Left ventricle myocardium inferior (tissue), 1 donor: ENCODE measurements around the gene SSBP2. TPM values are rescaled to one million over a fixed set of nuclear protein-coding genes. Genes with fewer than 3 reads are reported as not detected.

ENCODE experiments used
- DNase-seq: peaks from one replicate; pipeline ENCODE4 v3.0.0-alpha.2; 2020
- H3K27ac ChIP-seq: fragments of 200-600 bp; replicated peaks from 2 replicates; pipeline ENCODE4 v1.8.0; 2021
- H3K27me3 ChIP-seq: fragments of 200-600 bp; 2 replicates; pipeline ENCODE4 v1.8.0; 2021; ENCODE audit warnings: low read depth
- H3K36me3 ChIP-seq: fragments of 200-600 bp; 2 replicates; pipeline ENCODE4 v1.8.0; 2021
- H3K4me1 ChIP-seq: fragments of 200-600 bp; 2 replicates; pipeline ENCODE4 v1.8.0; 2021
- H3K4me3 ChIP-seq: fragments of 200-600 bp; 2 replicates; pipeline ENCODE4 v1.8.0; 2021; ENCODE audit warnings: mild to moderate bottlenecking, moderate library complexity
- H3K9me3 ChIP-seq: fragments of 200-600 bp; replicated peaks from 2 replicates; pipeline ENCODE4 v1.8.0; 2021
- intact Hi-C: fragments of 100-400 bp; cut with micrococcal nuclease; formaldehyde crosslinking; loops from one replicate; pipeline ENCODE4 v1.11.0; 2022
- long read RNA-seq: library from polyadenylated mRNA; unstranded; transcript quantifications from one replicate; pipeline ENCODE4 v2.0.0, GENCODE V29; 2021
- total RNA-seq: library from RNA; stranded (reverse); fragmentation: NEBNext Ultra II Directional; extraction: Animal tissue kit (Norgen Biotek cat#: 25700); gene quantifications from one replicate; pipeline ENCODE4 v1.2.1, GENCODE V29; 2021
- TF ChIP-seq, protein P1 (sequence below): fragments of 200-600 bp; IDR thresholded peaks from 2 replicates; pipeline ENCODE4 v1.8.0; 2021; ENCODE audit warnings: antibody characterized with exemption, mild to moderate bottlenecking, borderline replicate concordance
- donor health status: DM: no; HTN: yes; CAD: no; lungs with severe emphysema.

Gene SSBP2
- 40.7 TPM for total RNA-seq
- long read RNA-seq, full-length matches to known transcripts, result 36 of 40 reads
- long read RNA-seq, partial matches to known transcripts, result 1 of 40 reads
- long read RNA-seq, other reads (novel, unspliced or antisense), result 3 of 40 reads

DNA sequence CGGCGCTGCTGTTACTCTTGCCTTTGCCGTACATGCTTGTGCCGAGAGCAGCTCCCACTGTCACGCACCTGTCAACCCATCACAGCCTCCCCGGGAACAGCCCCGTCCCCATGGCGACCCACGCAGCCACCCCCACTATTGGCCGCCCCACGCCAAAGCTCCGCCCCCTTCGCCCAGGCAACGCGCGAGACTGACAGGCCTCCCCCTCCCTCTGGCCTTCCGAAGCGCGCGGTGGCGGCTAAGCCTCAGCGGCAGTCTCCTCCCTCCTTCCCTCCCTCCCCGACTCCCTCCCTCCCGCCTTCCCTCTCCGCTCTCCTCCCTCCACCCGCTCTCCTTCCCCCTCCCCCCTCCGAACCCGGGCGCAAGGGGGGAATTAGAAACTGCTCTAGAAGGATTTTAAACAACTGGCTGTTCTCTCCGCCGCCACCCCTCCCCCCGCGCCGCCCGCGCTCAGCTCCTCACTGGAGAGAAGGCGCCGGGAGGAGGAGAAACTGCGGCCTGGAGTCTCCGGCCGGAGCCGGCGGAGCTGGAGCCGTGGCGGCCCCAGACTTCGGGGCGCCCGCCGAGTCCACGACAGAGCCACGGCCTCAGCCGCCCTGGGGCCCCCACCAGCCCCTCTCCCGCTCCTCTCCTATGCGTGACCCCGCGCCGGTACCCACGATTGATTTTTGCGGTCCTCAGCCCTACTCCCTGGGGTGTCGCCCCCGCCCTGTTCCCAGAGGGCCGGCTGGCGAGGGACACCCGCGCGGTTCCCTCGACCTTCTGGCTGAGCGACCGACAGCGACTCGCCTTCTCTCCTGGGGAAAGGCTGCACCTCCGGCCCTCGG is at the start of gene SSBP2:
Gene SSBP2, minus strand, starts transcription at position 89 of the 827 bp plus-strand sequence. Its CDS starts 55 bp downstream, at position 34.
- H3K27me3 ChIP-seq, result no peaks in the 10 kb centered on the region
- H3K4me1 ChIP-seq, result peaks cover 71% of the 10 kb centered on the region
- H3K9me3 ChIP-seq, result no peaks in the 10 kb centered on the region
- DNase-seq, result peak; percentile 100
- H3K27ac ChIP-seq, result peak within 1 kb of the TSS; percentile 100
- H3K36me3 ChIP-seq, result no peaks in the 10 kb centered on the region
- TF ChIP-seq, protein P1, sequence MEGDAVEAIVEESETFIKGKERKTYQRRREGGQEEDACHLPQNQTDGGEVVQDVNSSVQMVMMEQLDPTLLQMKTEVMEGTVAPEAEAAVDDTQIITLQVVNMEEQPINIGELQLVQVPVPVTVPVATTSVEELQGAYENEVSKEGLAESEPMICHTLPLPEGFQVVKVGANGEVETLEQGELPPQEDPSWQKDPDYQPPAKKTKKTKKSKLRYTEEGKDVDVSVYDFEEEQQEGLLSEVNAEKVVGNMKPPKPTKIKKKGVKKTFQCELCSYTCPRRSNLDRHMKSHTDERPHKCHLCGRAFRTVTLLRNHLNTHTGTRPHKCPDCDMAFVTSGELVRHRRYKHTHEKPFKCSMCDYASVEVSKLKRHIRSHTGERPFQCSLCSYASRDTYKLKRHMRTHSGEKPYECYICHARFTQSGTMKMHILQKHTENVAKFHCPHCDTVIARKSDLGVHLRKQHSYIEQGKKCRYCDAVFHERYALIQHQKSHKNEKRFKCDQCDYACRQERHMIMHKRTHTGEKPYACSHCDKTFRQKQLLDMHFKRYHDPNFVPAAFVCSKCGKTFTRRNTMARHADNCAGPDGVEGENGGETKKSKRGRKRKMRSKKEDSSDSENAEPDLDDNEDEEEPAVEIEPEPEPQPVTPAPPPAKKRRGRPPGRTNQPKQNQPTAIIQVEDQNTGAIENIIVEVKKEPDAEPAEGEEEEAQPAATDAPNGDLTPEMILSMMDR, result no peak
- peak within 1 kb of the TSS; percentile 94 for H3K4me3 ChIP-seq
- intact Hi-C loops, result loop anchor here (5.0 kb wide), 1 partner anchor 221 kb away; the partner anchor contains the start of gene ATG10

DNA sequence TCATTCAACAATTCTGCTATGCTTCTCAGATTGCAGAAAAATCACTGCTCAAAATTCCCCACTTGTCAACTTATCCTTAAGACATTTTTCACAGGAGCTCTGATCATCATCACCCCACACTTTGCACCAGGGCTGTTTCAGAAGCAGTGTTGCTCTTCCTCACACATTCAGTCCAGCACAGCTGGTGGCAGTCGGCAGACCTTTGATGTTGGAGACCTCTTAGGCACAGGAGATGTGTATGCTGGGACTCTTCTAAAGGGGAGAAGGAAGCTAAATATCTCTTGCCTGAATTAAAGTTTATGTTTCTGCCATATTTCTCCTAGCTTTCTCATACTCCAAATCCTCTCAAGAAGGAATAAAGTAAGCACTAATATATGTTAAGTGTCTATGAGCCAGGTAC is 44.8 kb upstream of the SSBP2 start:
- TF ChIP-seq, protein P1, result no peak
- H3K27me3 ChIP-seq, result no peaks in the 10 kb centered on the region
- no peak overlapping the region for H3K27ac ChIP-seq
- intact Hi-C loops, result no loop called here
- H3K36me3 ChIP-seq, result no peaks in the 10 kb centered on the region
- H3K4me3 ChIP-seq, result no peak overlapping the region
- peaks cover 15% of the 10 kb centered on the region for H3K4me1 ChIP-seq
- no peaks in the 10 kb centered on the region for H3K9me3 ChIP-seq
- no peak for DNase-seq

DNA sequence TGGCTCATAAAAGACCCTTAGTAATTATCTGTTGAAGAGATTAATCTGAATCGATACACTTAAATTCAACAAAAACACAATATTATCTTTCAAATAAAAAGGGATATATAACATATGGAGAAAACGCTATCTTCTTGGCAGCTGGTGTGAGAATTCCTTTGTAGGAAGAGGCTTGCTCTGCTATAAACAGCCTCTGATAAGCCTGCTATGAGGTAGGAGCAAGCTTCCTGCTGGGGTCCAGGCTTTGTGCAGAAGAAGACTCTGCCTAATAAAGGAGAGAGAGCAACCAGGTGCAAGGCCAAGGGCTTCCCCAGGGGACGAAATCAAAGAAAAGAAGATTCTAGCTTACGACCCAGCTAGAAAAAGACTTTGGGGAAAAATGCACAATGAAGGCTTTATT is 43.3 kb upstream of the SSBP2 start:
- Histone ChIP-seq H3K4me3 (no peak overlapping the region), H3K27me3 (no peaks in the 10 kb centered on the region), H3K4me1 (peaks cover 15% of the 10 kb centered on the region), H3K27ac (no peak overlapping the region), H3K9me3 (no peaks in the 10 kb centered on the region), H3K36me3 (no peaks in the 10 kb centered on the region)
- TF ChIP-seq, protein P1, result no peak
- intact Hi-C loops, result no loop called here
- DNase-seq, result no peak

DNA sequence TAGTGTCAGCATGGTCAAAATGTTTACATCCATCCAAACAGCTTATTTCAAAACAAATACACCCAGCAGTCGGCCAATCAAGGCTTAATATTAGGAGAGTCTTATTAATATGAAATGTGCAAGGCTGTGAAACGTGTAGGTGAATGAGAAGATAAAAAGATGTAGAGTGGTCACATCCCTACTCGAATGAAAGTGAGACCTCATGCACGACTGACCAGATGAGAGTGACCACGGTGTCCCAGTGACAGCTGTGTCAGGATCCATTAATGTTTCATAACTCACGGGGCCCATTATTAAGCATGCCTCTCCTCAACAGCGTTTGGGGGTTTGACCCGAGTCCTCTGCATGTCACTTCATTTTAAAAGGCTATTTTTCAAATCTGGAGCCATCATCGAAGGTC is 39.4 kb upstream of the SSBP2 start:
- DNase-seq, result no peak
- H3K27ac ChIP-seq, result no peak overlapping the region
- TF ChIP-seq, protein P1, result no peak
- no peaks in the 10 kb centered on the region for H3K27me3 ChIP-seq
- H3K4me1 ChIP-seq, result peaks cover 38% of the 10 kb centered on the region
- intact Hi-C loops, result no loop called here
- H3K4me3 ChIP-seq, result no peak overlapping the region
- H3K9me3 ChIP-seq, result no peaks in the 10 kb centered on the region
- no peaks in the 10 kb centered on the region for H3K36me3 ChIP-seq

DNA sequence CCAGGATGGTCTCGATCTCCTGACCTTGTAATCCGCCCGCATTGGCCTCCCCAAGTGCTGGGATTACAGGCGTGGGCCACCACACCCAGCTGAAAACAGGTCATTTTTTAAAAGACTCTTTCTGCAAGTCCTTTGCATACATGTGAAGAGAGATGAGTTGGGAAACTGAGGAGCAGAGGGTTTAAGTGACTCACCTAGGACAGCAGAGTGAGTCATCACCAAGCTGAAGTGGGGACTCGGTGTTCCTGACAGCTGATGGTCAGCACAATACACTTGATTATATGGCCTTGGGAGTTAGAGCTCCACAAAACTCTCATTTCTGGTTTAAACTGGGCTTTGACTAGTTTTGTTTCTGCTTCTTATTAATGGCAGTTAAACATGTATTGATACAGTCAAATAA is 38.1 kb upstream of the SSBP2 start:
- TF ChIP-seq, protein P1, result no peak
- H3K4me1 ChIP-seq, result peaks cover 29% of the 10 kb centered on the region
- no peak overlapping the region for H3K4me3 ChIP-seq
- intact Hi-C loops, result loop anchor here (5.0 kb wide), 1 partner anchor 58 kb away; no protein-coding TSS in a partner anchor
- no peaks in the 10 kb centered on the region for H3K9me3 ChIP-seq
- no peaks in the 10 kb centered on the region for H3K27me3 ChIP-seq
- DNase-seq, result no peak
- no peaks in the 10 kb centered on the region for H3K36me3 ChIP-seq
- no peak overlapping the region for H3K27ac ChIP-seq
